ENCODE results near the gene LHX4.

LHX4 gene

DNA sequence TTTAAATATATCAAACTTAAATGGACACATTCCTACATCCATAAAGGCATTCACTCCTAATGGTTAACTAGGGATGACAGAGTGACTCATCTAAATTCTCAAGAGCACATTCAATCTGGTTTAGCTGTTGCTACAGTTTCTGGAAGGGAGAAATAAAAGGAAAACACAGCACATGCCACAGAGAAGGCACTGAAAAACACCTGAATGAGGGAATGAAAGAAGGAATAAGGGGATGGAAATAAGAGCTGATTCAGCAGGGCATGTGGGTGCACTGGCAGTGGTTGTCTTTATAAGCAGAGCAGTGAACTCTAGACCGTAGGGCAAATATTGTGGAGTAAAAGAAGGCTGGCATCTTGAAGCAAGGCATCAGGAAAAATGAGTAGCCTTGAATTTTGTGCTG is 79.3 kb downstream of the LHX4 start:
- DNase-seq = no peak

DNA sequence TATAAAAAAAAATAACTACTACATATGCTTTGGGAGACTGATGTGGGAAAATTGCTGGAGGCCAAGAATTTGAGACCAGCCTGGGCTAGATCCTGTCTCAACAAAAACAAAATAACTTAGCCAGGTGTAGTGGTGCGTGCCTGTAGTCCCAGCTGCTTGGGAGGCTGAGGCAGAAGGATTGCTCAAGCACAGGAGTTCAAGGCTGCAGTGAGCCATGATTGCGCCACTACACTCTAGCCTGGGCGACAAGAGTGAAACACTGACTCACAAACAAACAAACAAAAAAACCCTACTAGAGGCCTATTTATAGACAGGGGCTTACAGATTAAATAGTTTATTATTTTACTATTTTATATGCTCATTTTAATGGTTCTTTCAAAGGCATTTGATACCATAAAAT is 80.0 kb downstream of the LHX4 start:
- peak; percentile 24 to 55 (median 51) for DNase-seq

DNA sequence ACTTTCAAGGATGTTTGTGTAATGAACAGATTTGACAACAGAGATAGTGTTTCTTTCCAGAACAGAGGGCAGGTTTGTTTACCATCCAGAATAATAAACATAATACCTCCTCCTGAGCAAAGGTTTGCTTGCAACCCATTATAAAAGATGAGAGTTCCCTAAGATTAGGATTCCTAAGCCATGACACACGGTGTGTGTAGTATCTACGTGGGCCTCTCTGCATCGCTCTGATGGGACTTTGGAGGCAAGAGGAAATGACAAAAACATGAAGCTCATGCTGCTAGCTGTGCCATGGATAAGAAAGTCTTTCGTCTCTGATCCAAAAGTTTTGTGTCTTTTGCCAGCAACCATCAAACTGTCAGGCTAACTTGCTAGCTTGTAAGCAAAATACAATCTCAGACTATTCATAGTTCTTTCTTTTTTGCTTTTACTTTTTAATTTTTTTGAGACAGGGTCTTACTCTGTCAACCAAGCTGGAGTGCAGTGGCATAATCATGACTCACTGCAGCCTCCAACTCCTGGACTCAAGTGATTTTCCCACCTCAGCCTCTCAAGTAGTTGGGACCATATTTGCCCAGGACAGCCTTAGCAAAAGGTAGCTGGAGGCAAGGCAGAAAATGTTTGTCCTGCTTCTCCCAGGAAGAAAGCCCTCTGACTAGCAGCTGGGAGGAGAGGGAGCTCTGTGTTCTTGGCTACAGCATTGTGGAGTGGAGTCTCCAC is 81.1 kb downstream of the LHX4 start:
- no peak for DNase-seq

DNA sequence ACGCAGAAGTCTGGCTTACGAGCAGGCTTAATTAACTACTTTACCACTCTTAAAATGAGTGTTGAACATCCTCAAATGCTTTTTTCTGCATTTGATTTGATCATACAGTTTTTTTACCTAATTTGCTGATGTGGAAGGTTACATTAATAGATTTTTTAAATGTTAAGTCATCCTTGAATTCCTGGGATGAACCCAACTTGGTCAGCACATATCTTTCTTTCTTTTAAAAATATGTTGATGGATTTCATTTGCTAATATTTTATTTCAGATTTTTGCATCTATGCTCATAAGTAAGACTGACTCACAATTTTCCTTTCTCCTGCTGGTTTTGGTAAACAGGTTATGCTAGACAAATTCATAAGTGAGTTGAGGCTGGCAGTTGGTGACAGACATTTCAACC is 82.9 kb downstream of the LHX4 start:
- no peak for DNase-seq

DNA sequence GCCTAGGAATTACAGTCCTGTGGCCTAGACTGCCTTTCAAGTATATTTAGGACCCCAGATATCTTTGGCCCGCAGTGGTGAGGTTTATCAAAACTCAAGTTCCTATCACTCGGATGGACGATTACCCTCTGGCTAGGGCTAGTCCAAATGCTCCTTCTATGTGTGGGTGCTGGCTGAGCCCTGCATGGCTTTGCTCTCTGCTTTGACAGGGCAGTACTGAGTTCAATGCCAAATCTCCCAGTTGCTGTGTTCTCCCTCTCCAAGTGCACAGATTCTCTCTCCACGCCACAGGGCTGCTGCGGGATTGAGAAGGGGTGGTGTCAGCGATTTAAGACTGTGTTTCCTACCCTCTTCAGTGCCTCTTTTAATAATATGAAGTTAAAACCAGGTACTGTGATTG is 97.0 kb downstream of the LHX4 start:
- DNase-seq = no peak
